WTC11 (cell line): ENCODE results near the gene ZNF324. TPM values are rescaled to one million over a fixed set of nuclear protein-coding genes. Genes with fewer than 3 reads are reported as not detected.
A peak's percentile ranks its signal among the peaks of the same experiment; 100 is the strongest.

Source experiments
- ATAC-seq: fragments of 200-7000 bp; cut with Tn5 transposase; 2 replicates; pipeline ENCODE4 v1.10.0; 2021; ENCODE audit warnings: mild to moderate bottlenecking, moderate library complexity
- CTCF ChIA-PET: fragments of 300-600 bp; sonication (Branson Sonifier 250); formaldehyde crosslinking; loops from one replicate; lab custom pipeline; 2021; ENCODE audit warnings: antibody characterized with exemption; lab: Charles Lee
- POLR2A ChIA-PET: fragments of 350-600 bp; sonication (Branson Sonifier 250); formaldehyde crosslinking; loops from one replicate; lab custom pipeline; 2021; ENCODE audit warnings: antibody characterized with exemption; lab: Charles Lee
- DNase-seq: peaks from one replicate; pipeline ENCODE4 v3.0.0; 2021; ENCODE audit warnings: low spot score
- H3K27ac Mint-ChIP-seq: 2 replicates; pipeline ENCODE4 v1.8.0; 2021; ENCODE audit warnings: mixed read lengths
- H3K27me3 Mint-ChIP-seq: 2 replicates; pipeline ENCODE4 v1.8.0; 2021; ENCODE audit warnings: low read depth, mild to moderate bottlenecking, moderate library complexity, mixed read lengths
- H3K36me3 Mint-ChIP-seq: 2 replicates; pipeline ENCODE4 v1.8.0; 2021; ENCODE audit warnings: mixed read lengths
- H3K4me1 Mint-ChIP-seq: 2 replicates; pipeline ENCODE4 v1.8.0; 2022; ENCODE audit warnings: mixed read lengths
- H3K4me3 Mint-ChIP-seq: 2 replicates; pipeline ENCODE4 v1.8.0; 2021; ENCODE audit warnings: mild to moderate bottlenecking, moderate library complexity, mixed read lengths
- H3K9me3 Mint-ChIP-seq: 2 replicates; pipeline ENCODE4 v1.8.0; 2021; ENCODE audit warnings: mixed read lengths
- CBFB ChIP-seq: sonication (generic); formaldehyde crosslinking; IDR thresholded peaks from 2 replicates; pipeline ENCODE4 v1.8.1; 2022; ENCODE audit warnings: mild to moderate bottlenecking, low read depth, missing genetic modification reagents
- CREM ChIP-seq: sonication (generic); formaldehyde crosslinking; IDR thresholded peaks from 2 replicates; pipeline ENCODE4 v1.8.1; 2022; ENCODE audit warnings: mild to moderate bottlenecking, missing genetic modification reagents, moderate library complexity
- EMX1 ChIP-seq: fragments of 250-450 bp; sonication (Bioruptor Pico); IDR thresholded peaks from 2 replicates; pipeline ENCODE4 v1.8.0; 2021; ENCODE audit warnings: mild to moderate bottlenecking
- ESRRA ChIP-seq: sonication (generic); formaldehyde crosslinking; IDR thresholded peaks from 2 replicates; pipeline ENCODE4 v1.8.1; 2022; ENCODE audit warnings: mild to moderate bottlenecking, missing genetic modification reagents, borderline replicate concordance
- FOXP1 ChIP-seq: sonication (generic); formaldehyde crosslinking; IDR thresholded peaks from 2 replicates; pipeline ENCODE4 v1.8.0; 2022; ENCODE audit warnings: missing genetic modification reagents, mild to moderate bottlenecking, moderate library complexity, borderline replicate concordance
- NFYB ChIP-seq: sonication (generic); formaldehyde crosslinking; conservative IDR thresholded peaks from 2 replicates; pipeline ENCODE4 v1.8.0; 2022; ENCODE audit warnings: low read depth, missing genetic modification reagents
- RORB ChIP-seq: fragments of 250-450 bp; sonication (Bioruptor Pico); IDR thresholded peaks from 2 replicates; pipeline ENCODE4 v1.9.0; 2021; ENCODE audit warnings: mild to moderate bottlenecking
- ZBTB21 ChIP-seq: sonication (generic); formaldehyde crosslinking; IDR thresholded peaks from 2 replicates; pipeline ENCODE4 v1.8.1; 2023; ENCODE audit warnings: mild to moderate bottlenecking, missing genetic modification reagents, borderline replicate concordance
- ZNF219 ChIP-seq: sonication (generic); formaldehyde crosslinking; IDR thresholded peaks from 2 replicates; pipeline ENCODE4 v1.8.0; 2023; ENCODE audit warnings: missing genetic modification reagents, mild to moderate bottlenecking, borderline replicate concordance
- ZNF232 ChIP-seq: sonication (generic); formaldehyde crosslinking; IDR thresholded peaks from 2 replicates; pipeline ENCODE4 v1.8.0; 2022; ENCODE audit warnings: mild to moderate bottlenecking, missing genetic modification reagents
- ZNF263 ChIP-seq: sonication (generic); formaldehyde crosslinking; IDR thresholded peaks from 2 replicates; pipeline ENCODE4 v1.8.1; 2022; ENCODE audit warnings: low read depth, mild to moderate bottlenecking, moderate library complexity, missing genetic modification reagents
- total RNA-seq: library from RNA; stranded (reverse); gene quantifications from 3 replicates; pipeline ENCODE4 v1.2.3, GENCODE V29; 2021
- TF ChIP-seq, protein P1 (sequence below): fragments of 250-450 bp; sonication (Bioruptor Pico); conservative IDR thresholded peaks from 2 replicates; pipeline ENCODE4 v1.9.0; 2021; ENCODE audit warnings: mild to moderate bottlenecking
- TF ChIP-seq, protein P2 (sequence below): sonication (generic); formaldehyde crosslinking; IDR thresholded peaks from 2 replicates; pipeline ENCODE4 v1.8.0; 2022; ENCODE audit warnings: mild to moderate bottlenecking, missing genetic modification reagents
- TF ChIP-seq, protein P3 (sequence below): sonication (generic); formaldehyde crosslinking; IDR thresholded peaks from 2 replicates; pipeline ENCODE4 v1.8.0; 2022; ENCODE audit warnings: mild to moderate bottlenecking, missing genetic modification reagents
- TF ChIP-seq, protein P4 (sequence below): sonication (generic); formaldehyde crosslinking; IDR thresholded peaks from 2 replicates; pipeline ENCODE4 v1.8.0; 2023; ENCODE audit warnings: missing genetic modification reagents, mild to moderate bottlenecking, borderline replicate concordance
- TF ChIP-seq, protein P5 (sequence below): sonication (generic); formaldehyde crosslinking; IDR thresholded peaks from 2 replicates; pipeline ENCODE4 v1.8.1; 2023; ENCODE audit warnings: mild to moderate bottlenecking, moderate library complexity, missing genetic modification reagents

Gene ZNF324
- total RNA-seq, 1 experiment from 2014 or later: 5.9 TPM

DNA sequence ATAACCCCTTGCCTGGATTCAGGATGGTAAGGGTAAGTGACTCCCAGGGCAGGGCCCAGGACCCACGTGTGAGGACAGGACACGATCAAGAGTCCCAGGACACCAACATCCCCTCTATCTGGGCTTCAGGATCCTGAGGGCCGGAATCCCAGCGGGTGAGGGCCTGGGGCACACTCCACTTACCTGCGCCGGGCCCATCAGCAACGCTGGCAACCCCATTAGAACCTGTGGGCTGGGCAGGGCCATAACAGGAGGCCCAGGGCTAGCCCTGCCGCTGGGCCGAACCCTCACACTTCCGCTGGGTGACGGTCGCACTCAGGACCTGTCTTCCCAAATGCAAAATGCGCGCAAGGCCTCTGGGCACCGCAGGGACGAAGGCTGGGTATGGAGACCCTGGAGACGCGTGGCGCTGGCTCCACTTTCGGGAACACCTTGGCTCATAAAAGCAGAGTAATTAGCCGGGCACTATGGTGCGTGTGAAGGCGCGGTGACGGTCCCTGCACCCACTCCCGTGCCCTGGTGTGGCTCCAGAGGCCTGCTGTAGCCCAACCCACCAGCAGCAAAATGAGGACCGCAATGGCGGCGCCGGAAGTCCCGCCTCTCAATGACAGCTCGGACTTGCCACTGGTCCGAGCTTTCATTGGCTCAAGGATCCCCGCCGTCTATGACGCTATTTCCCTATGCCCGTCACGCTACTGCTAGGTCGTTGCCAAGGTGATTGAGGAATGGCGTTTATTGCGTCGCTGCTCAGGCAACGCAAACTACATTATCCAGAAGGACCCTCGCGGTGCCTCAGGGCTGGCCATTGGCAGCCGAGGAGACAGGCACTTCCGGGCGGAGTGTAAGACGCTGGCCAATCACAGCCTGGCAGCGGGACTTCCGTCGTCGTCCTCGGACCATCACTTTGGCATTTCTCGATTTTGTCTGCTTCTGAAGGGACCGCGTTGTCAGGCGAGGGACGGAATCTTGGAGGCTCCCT, 27.0 kb upstream of the ZNF324 start, which contains the start of gene ZNF132:
Gene ZNF132 (minus strand): TSS at position 578 of the 979 bp plus-strand sequence. CDS start 332 bp downstream, at position 246.
- DNase-seq (peak; percentile 88), ATAC-seq (peak; percentile 99)
- ChIA-PET POLR2A (interaction anchor here (0.5 kb wide), 1 partner anchor 42 kb away, joined by 3 read pairs; no protein-coding TSS in a partner anchor), CTCF (interaction anchor here (1.0 kb wide), 2 partner anchors 12 to 79 kb away, joined by 4 read pairs; partner anchors contain the start of genes ZBTB45 and ZNF324B)
- TF ChIP-seq ESRRA (CRISPR knock-in tag): no peak
- TF ChIP-seq CBFB (CRISPR knock-in tag): no peak
- TF ChIP-seq EMX1 (CRISPR knock-in tag): no peak
- TF ChIP-seq ZBTB21 (CRISPR knock-in tag): peak; percentile 58; the same call in 1 of the 2 replicates
- peak; percentile 32; the same call in 1 of the 2 replicates for TF ChIP-seq CREM
- TF ChIP-seq, protein P1, sequence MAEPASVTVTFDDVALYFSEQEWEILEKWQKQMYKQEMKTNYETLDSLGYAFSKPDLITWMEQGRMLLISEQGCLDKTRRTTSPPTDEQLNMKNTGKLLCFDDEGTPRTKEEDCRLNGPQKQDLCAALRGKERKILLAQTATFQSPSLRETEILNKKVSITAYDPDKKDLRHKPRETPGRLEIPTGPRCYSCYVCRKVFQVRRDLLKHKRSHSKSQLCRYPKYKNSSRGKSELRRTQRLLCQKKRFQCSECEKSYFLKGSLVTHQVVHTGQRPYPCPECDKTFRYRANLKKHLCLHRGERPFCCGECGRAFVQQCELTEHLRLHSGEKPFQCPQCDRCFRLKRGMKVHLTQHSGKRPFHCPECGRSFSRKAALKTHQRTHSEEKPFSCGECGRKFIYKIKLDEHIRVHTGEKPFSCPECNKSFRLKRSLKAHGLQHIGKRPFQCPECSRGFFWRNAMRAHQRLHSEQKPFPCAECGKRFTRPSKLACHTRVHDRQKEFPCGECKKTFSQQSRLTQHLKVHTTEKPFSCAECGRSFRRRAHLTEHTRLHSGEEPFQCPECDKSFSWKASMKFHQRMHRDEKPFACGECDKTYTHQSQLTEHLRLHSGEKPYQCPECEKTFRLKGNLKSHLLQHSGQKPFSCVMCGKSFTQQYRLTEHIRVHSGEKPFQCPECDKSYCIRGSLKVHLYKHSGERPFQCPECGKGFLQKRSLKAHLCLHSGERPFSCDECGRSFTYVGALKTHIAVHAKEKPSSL: no peak
- no peak for TF ChIP-seq ZNF232 (CRISPR knock-in tag)
- TF ChIP-seq, protein P2, sequence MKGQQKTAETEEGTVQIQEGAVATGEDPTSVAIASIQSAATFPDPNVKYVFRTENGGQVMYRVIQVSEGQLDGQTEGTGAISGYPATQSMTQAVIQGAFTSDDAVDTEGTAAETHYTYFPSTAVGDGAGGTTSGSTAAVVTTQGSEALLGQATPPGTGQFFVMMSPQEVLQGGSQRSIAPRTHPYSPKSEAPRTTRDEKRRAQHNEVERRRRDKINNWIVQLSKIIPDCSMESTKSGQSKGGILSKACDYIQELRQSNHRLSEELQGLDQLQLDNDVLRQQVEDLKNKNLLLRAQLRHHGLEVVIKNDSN (CRISPR knock-in tag): no peak
- TF ChIP-seq RORB (CRISPR knock-in tag): no peak
- TF ChIP-seq ZNF219 (CRISPR knock-in tag): no peak
- TF ChIP-seq, protein P3, sequence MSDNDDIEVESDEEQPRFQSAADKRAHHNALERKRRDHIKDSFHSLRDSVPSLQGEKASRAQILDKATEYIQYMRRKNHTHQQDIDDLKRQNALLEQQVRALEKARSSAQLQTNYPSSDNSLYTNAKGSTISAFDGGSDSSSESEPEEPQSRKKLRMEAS (CRISPR knock-in tag): peak; percentile 81
- no peak for TF ChIP-seq ZNF263 (CRISPR knock-in tag)
- peak; percentile 61 for TF ChIP-seq NFYB (CRISPR knock-in tag)
- TF ChIP-seq, protein P4, sequence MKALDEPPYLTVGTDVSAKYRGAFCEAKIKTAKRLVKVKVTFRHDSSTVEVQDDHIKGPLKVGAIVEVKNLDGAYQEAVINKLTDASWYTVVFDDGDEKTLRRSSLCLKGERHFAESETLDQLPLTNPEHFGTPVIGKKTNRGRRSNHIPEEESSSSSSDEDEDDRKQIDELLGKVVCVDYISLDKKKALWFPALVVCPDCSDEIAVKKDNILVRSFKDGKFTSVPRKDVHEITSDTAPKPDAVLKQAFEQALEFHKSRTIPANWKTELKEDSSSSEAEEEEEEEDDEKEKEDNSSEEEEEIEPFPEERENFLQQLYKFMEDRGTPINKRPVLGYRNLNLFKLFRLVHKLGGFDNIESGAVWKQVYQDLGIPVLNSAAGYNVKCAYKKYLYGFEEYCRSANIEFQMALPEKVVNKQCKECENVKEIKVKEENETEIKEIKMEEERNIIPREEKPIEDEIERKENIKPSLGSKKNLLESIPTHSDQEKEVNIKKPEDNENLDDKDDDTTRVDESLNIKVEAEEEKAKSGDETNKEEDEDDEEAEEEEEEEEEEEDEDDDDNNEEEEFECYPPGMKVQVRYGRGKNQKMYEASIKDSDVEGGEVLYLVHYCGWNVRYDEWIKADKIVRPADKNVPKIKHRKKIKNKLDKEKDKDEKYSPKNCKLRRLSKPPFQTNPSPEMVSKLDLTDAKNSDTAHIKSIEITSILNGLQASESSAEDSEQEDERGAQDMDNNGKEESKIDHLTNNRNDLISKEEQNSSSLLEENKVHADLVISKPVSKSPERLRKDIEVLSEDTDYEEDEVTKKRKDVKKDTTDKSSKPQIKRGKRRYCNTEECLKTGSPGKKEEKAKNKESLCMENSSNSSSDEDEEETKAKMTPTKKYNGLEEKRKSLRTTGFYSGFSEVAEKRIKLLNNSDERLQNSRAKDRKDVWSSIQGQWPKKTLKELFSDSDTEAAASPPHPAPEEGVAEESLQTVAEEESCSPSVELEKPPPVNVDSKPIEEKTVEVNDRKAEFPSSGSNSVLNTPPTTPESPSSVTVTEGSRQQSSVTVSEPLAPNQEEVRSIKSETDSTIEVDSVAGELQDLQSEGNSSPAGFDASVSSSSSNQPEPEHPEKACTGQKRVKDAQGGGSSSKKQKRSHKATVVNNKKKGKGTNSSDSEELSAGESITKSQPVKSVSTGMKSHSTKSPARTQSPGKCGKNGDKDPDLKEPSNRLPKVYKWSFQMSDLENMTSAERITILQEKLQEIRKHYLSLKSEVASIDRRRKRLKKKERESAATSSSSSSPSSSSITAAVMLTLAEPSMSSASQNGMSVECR: 0 out of 2 replicates have a peak, but pooled peaks have one; percentile 24
- no peak for TF ChIP-seq FOXP1 (CRISPR knock-in tag)
- TF ChIP-seq, protein P5, sequence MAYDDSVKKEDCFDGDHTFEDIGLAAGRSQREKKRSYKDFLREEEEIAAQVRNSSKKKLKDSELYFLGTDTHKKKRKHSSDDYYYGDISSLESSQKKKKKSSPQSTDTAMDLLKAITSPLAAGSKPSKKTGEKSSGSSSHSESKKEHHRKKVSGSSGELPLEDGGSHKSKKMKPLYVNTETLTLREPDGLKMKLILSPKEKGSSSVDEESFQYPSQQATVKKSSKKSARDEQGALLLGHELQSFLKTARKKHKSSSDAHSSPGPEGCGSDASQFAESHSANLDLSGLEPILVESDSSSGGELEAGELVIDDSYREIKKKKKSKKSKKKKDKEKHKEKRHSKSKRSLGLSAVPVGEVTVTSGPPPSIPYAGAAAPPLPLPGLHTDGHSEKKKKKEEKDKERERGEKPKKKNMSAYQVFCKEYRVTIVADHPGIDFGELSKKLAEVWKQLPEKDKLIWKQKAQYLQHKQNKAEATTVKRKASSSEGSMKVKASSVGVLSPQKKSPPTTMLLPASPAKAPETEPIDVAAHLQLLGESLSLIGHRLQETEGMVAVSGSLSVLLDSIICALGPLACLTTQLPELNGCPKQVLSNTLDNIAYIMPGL (CRISPR knock-in tag): 0 out of 2 replicates have a peak, but pooled peaks have one; percentile 22
- H3K27me3 Mint-ChIP-seq: peaks cover 72% of the 10 kb centered on the region
- H3K36me3 Mint-ChIP-seq: peaks cover 53% of the 10 kb centered on the region
- peak within 1 kb of the TSS; percentile 68; the same call in 1 of the 2 replicates for H3K27ac Mint-ChIP-seq
- peaks cover 83% of the 10 kb centered on the region for H3K9me3 Mint-ChIP-seq
- H3K4me1 Mint-ChIP-seq: peaks cover 6% of the 10 kb centered on the region; the same call in 1 of the 2 replicates
- peak within 1 kb of the TSS; percentile 77 for H3K4me3 Mint-ChIP-seq
